Measurements from ENCODE around the gene COBLL1.
"Not testable (repeated sequence)": the region's sequence is repeated elsewhere in the genome, so short reads cannot be mapped to it uniquely, and the experiment has no call there.

The COBLL1 gene

GRCh38 chr2:164841719-164842623, at the start of gene COBLL1:
Gene COBLL1, minus strand, starts transcription at chr2:164841823. Its CDS starts 627 bp downstream, at chr2:164841196.
- peak; percentile 63 for DNase-seq

- DNase-seq: no peak
Observed at GRCh38 chr2:164890544-164890943, 48.9 kb upstream of the COBLL1 start.

GRCh38 chr2:164888592-164888991, 47.0 kb upstream of the COBLL1 start:
- DNase-seq: no peak

GRCh38 chr2:164887434-164888144, 46.0 kb upstream of the COBLL1 start:
- DNase-seq: no peak

- DNase-seq: no peak
Observed at GRCh38 chr2:164882276-164882675, 40.7 kb upstream of the COBLL1 start.

- no peak for DNase-seq
Observed at GRCh38 chr2:164881524-164881923, 39.9 kb upstream of the COBLL1 start.

- DNase-seq: no peak
Observed at GRCh38 chr2:164879901-164880535, 38.4 kb upstream of the COBLL1 start.

- DNase-seq: no peak
Observed at GRCh38 chr2:164877927-164878326, 36.3 kb upstream of the COBLL1 start.

GRCh38 chr2:164877169-164877568, 35.5 kb upstream of the COBLL1 start:
- DNase-seq: no peak

- no peak for DNase-seq
Observed at GRCh38 chr2:164875334-164876205, 33.9 kb upstream of the COBLL1 start.

GRCh38 chr2:164873210-164873908, 31.7 kb upstream of the COBLL1 start:
- DNase-seq: no peak

GRCh38 chr2:164871404-164871803, 29.8 kb upstream of the COBLL1 start:
- no peak for DNase-seq

GRCh38 chr2:164869420-164869772, 27.8 kb upstream of the COBLL1 start:
- DNase-seq: no peak

- peak; percentile 44 for DNase-seq
Observed at GRCh38 chr2:164868563-164869419, 27.2 kb upstream of the COBLL1 start.

- no peak for DNase-seq
Observed at GRCh38 chr2:164867779-164868397, 26.3 kb upstream of the COBLL1 start.

- DNase-seq: not testable (repeated sequence)
Observed at GRCh38 chr2:164866381-164866780, 24.8 kb upstream of the COBLL1 start.

- no peak for DNase-seq
Observed at GRCh38 chr2:164860694-164861042, 19.0 kb upstream of the COBLL1 start.

- not testable (repeated sequence) for DNase-seq
Observed at GRCh38 chr2:164859906-164860693, 18.5 kb upstream of the COBLL1 start.

GRCh38 chr2:164859251-164859818, 17.7 kb upstream of the COBLL1 start:
- no peak for DNase-seq
